HG03175 (cell line): ENCODE measurements around the gene SCYGR6.
"Not testable (repeated sequence)": the region's sequence is repeated elsewhere in the genome, so short reads cannot be mapped to it uniquely, and the experiment has no call there.

ENCODE experiments used
- ATAC-seq: cut with Tn5 transposase; IDR thresholded peaks from one replicate; pipeline ENCODE4 v1.9.1; 2021; ENCODE audit warnings: mild to moderate bottlenecking, moderate library complexity; ENCODE audit not compliant: unreplicated experiment

Gene SCYGR6

GRCh38 chr2:227724394-227725039 is at the start of gene SCYGR6:
SCYGR6 (minus strand) TSS chr2:227724757; CDS start chr2:227724757, 0 bp downstream.
- ATAC-seq: no peak

GRCh38 chr2:227774011-227774624 is 49.6 kb upstream of the SCYGR6 start:
- ATAC-seq: no peak

GRCh38 chr2:227772932-227773331 is 48.4 kb upstream of the SCYGR6 start:
- ATAC-seq: no peak

GRCh38 chr2:227772197-227772661 is 47.7 kb upstream of the SCYGR6 start:
- no peak for ATAC-seq

GRCh38 chr2:227767830-227768229 is 43.3 kb upstream of the SCYGR6 start:
- no peak for ATAC-seq

GRCh38 chr2:227766373-227766883 is 41.9 kb upstream of the SCYGR6 start:
- ATAC-seq: peak; percentile 97

- ATAC-seq: peak; percentile 14
Measured at GRCh38 chr2:227765788-227766372, 41.3 kb upstream of the SCYGR6 start.

- no peak for ATAC-seq
Measured at GRCh38 chr2:227761740-227762476, 37.4 kb upstream of the SCYGR6 start.

- no peak for ATAC-seq
Measured at GRCh38 chr2:227759411-227760118, 35.0 kb upstream of the SCYGR6 start.

- ATAC-seq: not testable (repeated sequence)
Measured at GRCh38 chr2:227756261-227756660, 31.7 kb upstream of the SCYGR6 start.

- no peak for ATAC-seq
Measured at GRCh38 chr2:227748079-227748478, 23.5 kb upstream of the SCYGR6 start.

- ATAC-seq: no peak
Measured at GRCh38 chr2:227745594-227745993, 21.0 kb upstream of the SCYGR6 start, which contains the start of gene SCYGR8. SCYGR8 (plus strand) TSS chr2:227745894; CDS start chr2:227745894, 0 bp downstream.

GRCh38 chr2:227740705-227741104 is 16.1 kb upstream of the SCYGR6 start:
- not testable (repeated sequence) for ATAC-seq

- ATAC-seq: no peak
Measured at GRCh38 chr2:227739351-227739750, 14.8 kb upstream of the SCYGR6 start.

- ATAC-seq: no peak
Measured at GRCh38 chr2:227728035-227728434, 3.5 kb upstream of the SCYGR6 start, which contains the start of gene SCYGR7. SCYGR7 (plus strand) TSS chr2:227728335; CDS start chr2:227728335, 0 bp downstream.

- not testable (repeated sequence) for ATAC-seq
Measured at GRCh38 chr2:227722821-227723220, 1.7 kb downstream of the SCYGR6 start.

GRCh38 chr2:227720680-227721079 is 3.9 kb downstream of the SCYGR6 start:
- no peak for ATAC-seq

GRCh38 chr2:227719641-227720040 is 4.9 kb downstream of the SCYGR6 start:
- no peak for ATAC-seq

- ATAC-seq: no peak
Measured at GRCh38 chr2:227717687-227718567, 6.6 kb downstream of the SCYGR6 start, which contains the start of gene SLC19A3. SLC19A3 (minus strand) TSS chr2:227718028; CDS start chr2:227702318, 15,710 bp downstream.
